Endothelial cell (in vitro differentiated cells): Measurements from ENCODE around the gene DNASE1. TPM values are rescaled to one million over a fixed set of nuclear protein-coding genes. Genes with fewer than 3 reads are reported as not detected.

Experiments used
- DNase-seq: peaks from one replicate; pipeline ENCODE4 v3.0.0; 2021; ENCODE audit warnings: low spot score
- H3K27ac Mint-ChIP-seq: one replicate; pipeline ENCODE4 v1.8.0; 2021; ENCODE audit warnings: mixed read lengths, inconsistent platforms; ENCODE audit not compliant: unreplicated experiment
- H3K27me3 Mint-ChIP-seq: one replicate; pipeline ENCODE4 v1.8.0; 2021; ENCODE audit warnings: mild to moderate bottlenecking, moderate library complexity, mixed read lengths, inconsistent platforms; ENCODE audit not compliant: unreplicated experiment
- H3K36me3 Mint-ChIP-seq: one replicate; pipeline ENCODE4 v1.8.0; 2021; ENCODE audit warnings: mild to moderate bottlenecking, low read depth, mixed read lengths, inconsistent platforms; ENCODE audit not compliant: unreplicated experiment
- H3K4me1 Mint-ChIP-seq: one replicate; pipeline ENCODE4 v1.8.0; 2021; ENCODE audit warnings: mild to moderate bottlenecking, mixed read lengths, inconsistent platforms; ENCODE audit not compliant: unreplicated experiment
- H3K4me3 Mint-ChIP-seq: one replicate; pipeline ENCODE4 v1.8.0; 2021; ENCODE audit warnings: mild to moderate bottlenecking, mixed read lengths, inconsistent platforms; ENCODE audit not compliant: unreplicated experiment
- H3K9me3 Mint-ChIP-seq: one replicate; pipeline ENCODE4 v1.8.0; 2021; ENCODE audit warnings: mixed read lengths, inconsistent platforms; ENCODE audit not compliant: unreplicated experiment
- total RNA-seq: library from RNA; stranded (reverse); fragmentation: NEBNext Ultra II Directional; extraction: Animal tissue kit (Norgen Biotek cat#: 25700); gene quantifications from one replicate; pipeline ENCODE4 v1.2.1, GENCODE V29; 2021; ENCODE audit not compliant: unreplicated experiment
- TF ChIP-seq, protein P1 (sequence below): fragments of 200-600 bp; sonication (generic); IDR thresholded peaks from one replicate; pipeline ENCODE4 v1.5.0; 2021; ENCODE audit warnings: antibody characterized with exemption; ENCODE audit not compliant: unreplicated experiment

Gene DNASE1
- total RNA-seq, 1 donor from 2014 or later: 33.9 TPM

- Mint-ChIP-seq H3K27ac (no peak overlapping the region), H3K9me3 (no peaks in the 10 kb centered on the region), H3K4me1 (peaks cover 4% of the 10 kb centered on the region), H3K4me3 (no peak overlapping the region), H3K27me3 (peaks cover 6% of the 10 kb centered on the region), H3K36me3 (peaks cover 12% of the 10 kb centered on the region)
- TF ChIP-seq, protein P1, sequence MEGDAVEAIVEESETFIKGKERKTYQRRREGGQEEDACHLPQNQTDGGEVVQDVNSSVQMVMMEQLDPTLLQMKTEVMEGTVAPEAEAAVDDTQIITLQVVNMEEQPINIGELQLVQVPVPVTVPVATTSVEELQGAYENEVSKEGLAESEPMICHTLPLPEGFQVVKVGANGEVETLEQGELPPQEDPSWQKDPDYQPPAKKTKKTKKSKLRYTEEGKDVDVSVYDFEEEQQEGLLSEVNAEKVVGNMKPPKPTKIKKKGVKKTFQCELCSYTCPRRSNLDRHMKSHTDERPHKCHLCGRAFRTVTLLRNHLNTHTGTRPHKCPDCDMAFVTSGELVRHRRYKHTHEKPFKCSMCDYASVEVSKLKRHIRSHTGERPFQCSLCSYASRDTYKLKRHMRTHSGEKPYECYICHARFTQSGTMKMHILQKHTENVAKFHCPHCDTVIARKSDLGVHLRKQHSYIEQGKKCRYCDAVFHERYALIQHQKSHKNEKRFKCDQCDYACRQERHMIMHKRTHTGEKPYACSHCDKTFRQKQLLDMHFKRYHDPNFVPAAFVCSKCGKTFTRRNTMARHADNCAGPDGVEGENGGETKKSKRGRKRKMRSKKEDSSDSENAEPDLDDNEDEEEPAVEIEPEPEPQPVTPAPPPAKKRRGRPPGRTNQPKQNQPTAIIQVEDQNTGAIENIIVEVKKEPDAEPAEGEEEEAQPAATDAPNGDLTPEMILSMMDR: peak; percentile 86
- DNase-seq: peak; percentile 91
Measured at GRCh38 chr16:3690470-3690928, 36.0 kb downstream of the DNASE1 start.

GRCh38 chr16:3690980-3691720, 36.7 kb downstream of the DNASE1 start:
- Mint-ChIP-seq H3K9me3 (no peaks in the 10 kb centered on the region), H3K4me3 (no peak overlapping the region), H3K4me1 (peaks cover 4% of the 10 kb centered on the region), H3K27ac (no peak overlapping the region), H3K27me3 (peaks cover 5% of the 10 kb centered on the region), H3K36me3 (peaks cover 12% of the 10 kb centered on the region)
- TF ChIP-seq, protein P1: no peak
- no peak for DNase-seq

DNA sequence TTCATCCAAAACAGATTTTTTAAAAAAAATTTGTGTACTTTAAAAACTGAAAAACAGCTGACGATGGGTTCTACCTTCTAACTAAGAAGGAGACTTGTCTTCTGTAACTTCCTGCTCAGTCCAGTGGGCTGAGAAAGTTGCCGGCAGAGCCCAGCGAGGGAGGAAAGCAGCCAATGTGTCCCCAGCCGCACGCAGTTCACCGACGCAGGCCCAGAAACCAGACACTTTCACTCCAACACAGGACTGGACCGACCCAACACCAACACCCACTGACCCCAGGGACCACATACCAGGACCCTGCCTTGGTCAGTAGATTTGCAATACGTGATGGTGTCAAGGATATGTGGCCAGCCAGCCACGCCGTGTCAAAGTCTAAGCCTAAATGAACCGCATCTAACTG, 37.3 kb downstream of the DNASE1 start:
- Mint-ChIP-seq H3K4me1 (peaks cover 4% of the 10 kb centered on the region), H3K27ac (no peak overlapping the region)

GRCh38 chr16:3694051-3694450, 39.6 kb downstream of the DNASE1 start:
- Mint-ChIP-seq H3K27ac (no peak overlapping the region), H3K27me3 (peaks cover 5% of the 10 kb centered on the region), H3K4me3 (no peak overlapping the region), H3K4me1 (peaks cover 4% of the 10 kb centered on the region), H3K9me3 (no peaks in the 10 kb centered on the region), H3K36me3 (peaks cover 4% of the 10 kb centered on the region)
- no peak for DNase-seq
- TF ChIP-seq, protein P1: no peak

More for the DNA sequence above, 37.3 kb downstream of the DNASE1 start:
- Mint-ChIP-seq H3K27me3 (peaks cover 5% of the 10 kb centered on the region), H3K4me3 (no peak overlapping the region), H3K9me3 (no peaks in the 10 kb centered on the region), H3K36me3 (peaks cover 12% of the 10 kb centered on the region)
- no peak for DNase-seq
- TF ChIP-seq, protein P1: no peak
